ENCODE results near the gene PRDM2.

The PRDM2 gene

DNA sequence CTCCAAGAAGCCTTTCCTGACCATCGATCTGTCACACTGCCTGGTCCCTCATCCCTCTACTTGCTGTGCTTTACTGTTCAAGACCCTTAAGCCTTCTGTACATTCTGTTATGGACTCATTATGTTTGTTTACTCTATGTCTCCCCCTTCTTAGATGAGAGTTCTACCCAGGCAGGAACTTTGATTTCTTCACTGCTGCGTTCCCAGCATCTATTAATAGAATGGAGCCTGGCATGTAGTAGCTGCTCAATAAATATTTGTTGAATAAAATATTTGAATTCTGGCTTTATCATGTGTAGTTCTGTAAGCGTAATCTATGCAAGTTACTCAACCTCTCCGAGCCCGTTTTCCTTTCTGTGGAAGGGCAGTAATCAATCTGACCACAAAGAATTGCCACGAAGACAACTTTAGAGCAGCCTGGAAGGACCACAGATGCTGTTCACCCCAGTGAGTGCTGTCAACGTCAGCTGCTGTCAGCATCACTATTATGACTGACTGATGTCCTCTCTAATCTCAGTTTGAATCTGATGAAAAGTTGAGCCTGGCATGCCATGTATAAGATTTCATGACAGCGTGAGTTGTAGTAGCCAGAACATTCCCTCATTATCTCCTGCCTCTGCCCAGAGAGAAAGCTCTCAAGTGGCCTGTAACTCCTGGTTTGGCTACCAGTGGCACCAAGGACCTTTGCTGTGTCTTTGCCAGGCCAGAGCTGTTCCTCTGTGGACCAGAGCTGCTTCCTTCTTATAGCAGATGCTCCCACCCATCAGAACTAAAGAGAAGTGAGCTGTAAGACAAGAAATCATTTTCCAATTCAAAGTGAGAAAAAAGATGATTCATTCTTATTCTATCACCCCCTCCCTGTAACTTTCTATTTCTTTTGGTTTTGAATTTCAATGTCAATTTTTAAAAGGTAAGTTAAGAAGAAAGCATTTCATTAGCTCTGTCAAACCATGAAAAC lies 94.5 kb downstream of the PRDM2 start:
- DNase-seq: no peak

GRCh38 chr1:13797397-13797796 lies 97.4 kb downstream of the PRDM2 start:
- no peak for DNase-seq

DNA sequence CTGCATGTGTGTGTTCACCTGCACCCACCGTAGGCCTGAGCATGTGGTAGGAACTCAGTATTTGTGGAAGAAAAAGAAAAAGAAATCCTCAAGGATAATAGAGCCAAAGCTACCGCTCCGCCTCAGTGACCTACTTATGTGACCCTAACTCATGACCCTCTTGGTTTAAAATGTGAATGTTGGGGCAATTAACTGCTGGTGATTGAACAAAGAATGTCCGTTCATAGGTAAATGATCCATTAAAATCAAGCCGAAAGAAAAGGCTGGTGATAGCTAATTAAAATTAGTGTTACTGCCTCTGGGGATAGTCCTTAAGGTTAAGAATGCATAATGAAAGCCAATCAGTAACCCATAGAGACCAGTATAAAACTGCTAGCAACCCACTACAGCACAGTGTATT lies 98.1 kb downstream of the PRDM2 start:
- no peak for DNase-seq

DNA sequence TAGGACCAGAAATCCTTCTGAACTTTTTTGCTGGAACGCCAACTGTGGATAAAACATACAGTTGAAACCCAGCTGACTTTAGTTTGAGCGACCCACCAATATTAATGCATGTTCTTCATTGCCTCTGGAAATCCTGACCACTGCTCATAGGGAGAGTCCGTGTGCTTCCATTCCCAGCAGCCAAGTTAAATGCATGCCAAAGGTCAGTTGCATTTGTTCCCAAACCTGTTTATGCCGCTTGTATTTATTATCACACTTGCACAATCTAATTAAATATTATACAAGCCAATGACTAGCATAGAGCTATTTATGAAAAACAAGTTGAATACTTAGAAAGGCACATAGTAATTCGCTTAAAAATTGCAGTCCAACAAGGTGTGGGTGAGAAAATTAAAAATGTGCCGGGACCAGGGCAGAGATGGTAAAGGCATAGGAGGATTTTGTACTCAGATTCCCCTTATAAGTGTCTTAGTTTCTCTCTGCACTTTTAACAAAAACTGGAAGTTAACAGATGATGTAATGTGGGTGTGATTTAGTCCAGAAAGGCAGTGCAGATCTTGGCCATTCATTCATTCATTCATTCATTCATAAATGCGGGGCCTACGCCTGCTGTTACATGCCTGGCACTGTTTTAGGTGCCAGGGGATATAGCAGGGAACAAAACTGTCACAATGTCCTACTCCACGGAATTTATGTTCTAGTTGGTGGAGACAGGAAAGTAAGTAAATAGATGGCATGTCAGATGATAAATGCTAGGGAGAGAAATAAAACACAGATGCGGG lies 99.7 kb downstream of the PRDM2 start:
- no peak for DNase-seq

DNA sequence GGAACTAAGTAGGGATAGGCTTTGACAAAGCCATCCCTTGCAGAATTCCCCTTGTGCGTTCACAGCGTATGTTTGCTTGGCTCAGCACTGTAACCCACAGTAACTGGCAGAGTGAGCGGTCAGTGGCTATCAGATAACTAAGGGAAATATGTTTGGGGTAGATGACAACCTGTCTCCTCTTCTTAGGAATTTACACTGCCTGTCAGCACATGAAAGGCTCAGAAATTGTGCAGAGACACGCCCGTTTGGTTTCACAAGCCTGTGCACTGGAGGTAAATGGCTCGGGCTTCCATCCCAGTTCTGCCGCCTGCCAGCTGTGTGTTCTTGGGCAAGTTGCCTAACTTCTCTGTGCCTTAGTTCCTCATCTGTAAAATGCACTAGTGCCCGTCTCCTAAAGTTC lies 101.2 kb downstream of the PRDM2 start:
- no peak for DNase-seq

- no peak for DNase-seq
These were observed 101.9 kb downstream of the PRDM2 start for GRCh38 chr1:13801655-13802486.

DNA sequence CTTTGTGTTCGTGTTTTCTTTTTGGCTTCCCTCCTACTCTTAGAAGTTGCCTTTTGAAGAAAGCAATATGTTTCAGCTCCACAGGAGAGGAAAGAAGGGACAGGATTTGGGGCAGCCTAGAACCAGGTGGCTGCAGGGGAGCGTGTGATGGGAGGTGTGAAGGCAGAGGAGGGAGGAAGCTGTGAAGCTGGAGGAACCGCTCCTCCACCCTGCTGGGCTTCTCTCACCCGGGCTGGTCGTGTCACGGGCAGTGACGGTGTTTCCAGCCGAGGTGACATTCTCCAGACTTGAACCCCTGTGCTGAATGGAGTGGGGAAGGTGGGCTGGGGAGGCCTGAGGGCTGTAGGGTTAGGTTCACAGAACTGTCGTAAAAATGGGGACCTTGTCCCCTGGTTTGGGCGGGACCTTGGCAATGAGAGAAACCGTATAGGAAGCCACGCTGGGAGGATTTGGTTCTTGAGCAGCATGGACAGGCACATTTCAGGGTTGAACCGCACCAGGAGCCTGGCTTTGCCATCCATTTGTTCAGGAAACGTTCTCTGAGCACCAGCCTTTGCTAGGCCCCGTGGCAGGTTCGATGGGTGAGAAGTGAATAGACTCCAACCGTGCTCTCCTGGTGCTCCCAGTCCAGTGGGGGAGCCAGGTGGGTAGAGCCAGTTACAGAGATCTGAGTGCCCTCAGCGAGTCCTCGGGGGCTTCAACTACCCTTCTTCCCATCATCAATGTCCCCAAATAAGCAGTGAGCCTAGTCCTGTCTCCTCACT lies 103.0 kb downstream of the PRDM2 start:
- no peak for DNase-seq

- DNase-seq: no peak
These were observed 103.7 kb downstream of the PRDM2 start for GRCh38 chr1:13803546-13804239.

DNA sequence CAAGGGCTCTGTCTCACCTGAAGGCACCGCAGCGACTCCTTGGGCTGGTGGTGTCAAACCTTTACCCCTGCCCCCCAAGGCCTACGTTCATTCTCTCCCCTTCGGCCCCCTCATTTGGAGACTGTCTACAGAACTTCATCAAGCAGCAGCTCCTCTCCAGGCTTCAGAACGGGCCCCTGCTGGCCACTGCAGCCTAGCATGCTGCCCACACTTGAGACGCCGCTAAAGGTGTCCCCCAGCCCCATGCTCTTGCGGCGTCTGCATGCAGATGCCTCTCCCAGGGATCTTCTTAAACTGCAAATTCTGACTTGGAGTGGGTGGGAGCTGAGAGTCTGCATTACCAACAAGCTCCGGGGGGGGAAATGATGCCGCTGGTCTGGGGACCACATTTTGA lies 104.2 kb downstream of the PRDM2 start:
- no peak for DNase-seq

GRCh38 chr1:13805431-13805830 lies 105.4 kb downstream of the PRDM2 start:
- DNase-seq: no peak

- no peak for DNase-seq
These were observed 106.1 kb downstream of the PRDM2 start for GRCh38 chr1:13806108-13806507.

- no peak for DNase-seq
These were observed 107.2 kb downstream of the PRDM2 start for GRCh38 chr1:13807209-13807608.

DNA sequence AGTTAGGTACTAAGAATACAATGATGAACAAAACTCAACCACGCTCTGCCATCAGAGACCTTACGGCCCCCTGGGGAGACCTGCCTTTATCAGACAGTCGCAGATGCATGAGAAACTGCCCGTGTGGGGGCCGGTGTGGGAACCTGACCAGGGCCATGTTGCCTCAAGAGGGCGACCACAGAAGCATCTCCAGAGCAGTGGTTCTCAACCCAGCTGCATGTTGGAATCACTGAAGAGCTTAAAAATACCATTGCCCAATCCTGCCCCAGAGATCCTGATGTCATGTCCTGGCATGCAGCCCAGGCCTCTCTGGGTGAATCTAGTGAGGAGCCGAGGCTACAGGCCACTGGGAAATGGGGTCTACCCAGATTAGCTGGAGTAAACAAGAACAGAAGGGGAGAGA lies 108.7 kb downstream of the PRDM2 start:
- peak; percentile 29 for DNase-seq

DNA sequence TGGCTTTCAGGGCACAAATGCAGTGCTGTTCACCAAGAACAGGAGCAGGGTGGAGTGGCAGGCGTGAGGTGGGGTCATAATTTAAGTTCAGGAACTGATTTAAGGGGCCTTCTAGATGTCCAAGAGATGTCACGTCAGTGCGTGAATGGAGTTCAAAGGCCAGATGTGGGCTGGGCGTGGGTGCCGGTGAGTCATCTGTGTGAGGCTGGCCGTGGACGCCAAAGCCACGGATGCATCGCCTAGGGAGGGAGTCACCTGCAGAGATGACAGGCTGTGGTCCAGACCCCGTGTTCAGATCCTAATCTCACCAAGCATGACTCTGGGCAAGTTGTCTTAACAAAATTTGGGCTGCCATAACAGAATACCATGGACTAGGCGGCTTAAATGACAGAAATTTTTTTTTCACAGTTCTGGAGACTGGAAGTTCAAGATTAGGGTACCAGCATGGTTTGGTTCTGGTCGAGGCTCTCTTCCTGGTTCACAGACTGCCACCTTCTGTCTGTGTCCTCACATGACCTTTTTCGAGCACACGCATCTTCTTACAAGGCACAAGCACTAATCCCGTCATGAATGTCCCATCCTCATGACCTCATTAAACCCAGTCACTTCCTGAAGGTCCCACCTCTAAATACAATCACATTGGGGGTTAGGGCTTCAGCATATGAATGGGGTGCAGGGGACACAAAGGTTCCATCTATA lies 109.6 kb downstream of the PRDM2 start:
- DNase-seq: no peak

GRCh38 chr1:13812456-13813397 lies 112.7 kb downstream of the PRDM2 start:
- no peak for DNase-seq

DNA sequence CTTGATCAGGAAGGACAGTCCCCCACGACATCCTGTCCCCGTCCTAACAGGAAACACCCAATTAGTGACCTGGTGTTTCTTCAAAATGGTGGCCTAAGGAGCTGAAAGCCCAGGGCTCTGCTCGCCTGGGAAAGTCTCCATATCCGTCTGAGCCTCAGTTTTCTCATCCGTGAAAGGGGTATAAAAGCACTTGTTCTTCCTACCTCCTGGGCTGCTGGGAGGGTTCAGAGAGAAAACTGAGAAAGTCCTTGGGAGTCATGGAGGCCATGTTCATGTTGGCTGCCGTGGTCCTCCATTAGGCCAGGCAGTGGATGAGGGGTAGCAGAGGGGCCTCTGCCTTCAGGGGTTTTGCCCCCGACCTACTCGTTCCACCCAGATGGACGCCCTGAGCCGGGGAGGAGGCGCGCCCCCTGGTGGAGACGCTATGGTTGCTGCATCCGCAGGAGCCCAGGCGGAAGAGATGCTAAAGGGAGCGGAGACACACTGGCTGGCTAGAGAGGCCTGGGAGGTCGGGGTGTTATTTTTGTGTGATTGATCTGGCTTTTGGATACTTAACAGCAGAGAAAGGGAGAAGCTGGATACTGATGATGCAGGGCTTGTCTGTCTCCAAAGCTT lies 113.5 kb downstream of the PRDM2 start:
- DNase-seq: peak; percentile 34

GRCh38 chr1:13814131-13814530 lies 114.1 kb downstream of the PRDM2 start:
- no peak for DNase-seq

DNA sequence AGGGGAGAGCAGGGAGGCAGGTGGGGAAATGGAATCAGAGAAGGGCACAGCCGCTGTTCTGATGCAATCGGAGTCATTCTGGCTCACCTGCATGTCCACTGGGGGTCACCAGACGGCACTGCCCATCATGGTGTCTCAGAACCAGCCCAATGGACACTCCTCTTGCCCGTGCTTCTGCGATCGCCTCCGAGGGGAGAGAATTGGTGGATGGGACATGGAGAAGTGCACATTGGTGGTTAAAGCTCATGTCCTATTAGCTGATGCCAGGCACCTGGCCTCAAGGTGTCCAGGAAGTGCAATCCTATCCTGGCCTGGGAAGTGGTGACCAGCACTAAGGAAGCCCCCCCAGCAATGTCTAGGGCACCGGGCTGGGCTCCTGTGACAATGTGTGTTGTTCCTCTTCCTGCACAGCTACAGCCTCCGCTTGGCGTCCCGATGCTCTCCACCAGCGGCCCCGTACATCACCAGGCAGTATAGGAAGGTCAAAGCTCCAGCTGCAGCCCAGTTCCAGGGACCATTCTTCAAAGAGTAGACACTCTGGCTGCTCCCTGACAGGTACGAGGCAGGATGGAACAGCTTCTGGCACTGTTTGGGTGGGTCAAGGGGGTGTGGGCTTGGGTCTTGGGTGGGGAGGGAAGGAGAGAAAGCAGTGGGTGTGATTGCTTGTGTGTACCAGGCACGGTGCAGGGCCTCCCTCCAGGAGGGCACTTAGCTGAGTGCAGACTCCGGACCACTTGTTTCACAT lies 116.2 kb downstream of the PRDM2 start:
- no peak for DNase-seq

DNA sequence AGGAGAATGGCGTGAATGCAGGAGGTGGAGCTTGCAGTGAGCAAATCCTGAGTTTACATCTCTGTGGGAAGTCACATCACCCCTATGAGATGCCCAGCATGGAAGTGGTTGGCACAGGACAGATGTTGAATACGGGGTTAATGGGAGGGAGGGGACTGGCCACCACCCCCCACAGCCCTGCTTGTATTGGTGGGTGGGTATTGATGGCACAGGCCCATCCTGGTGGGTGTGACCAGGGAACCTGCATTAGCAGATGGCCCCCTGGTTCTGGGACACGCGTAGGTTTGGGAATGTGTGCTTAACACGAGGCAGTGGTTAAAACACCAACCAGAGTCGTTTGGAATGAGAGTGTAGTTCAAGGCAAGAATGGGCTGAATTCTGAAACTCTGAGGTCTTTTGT lies 117.9 kb downstream of the PRDM2 start:
- no peak for DNase-seq

All from hematopoietic multipotent progenitor cell treated with erythropoietin and hydrocortisone succinate and interleukin-3 and kit ligand, for 8 days (in vitro differentiated cells).